HG03432 (cell line): ENCODE results near the gene ZNF473.

Source experiments
- ATAC-seq: cut with Tn5 transposase; IDR thresholded peaks from one replicate; pipeline ENCODE4 v1.9.1; 2021; ENCODE audit warnings: mild to moderate bottlenecking, moderate library complexity; ENCODE audit not compliant: unreplicated experiment

ZNF473 gene

GRCh38 chr19:50003254-50003788 lies 22.5 kb upstream of the ZNF473 start:
- ATAC-seq = no peak

- no peak for ATAC-seq
Observed at GRCh38 chr19:50003810-50004419, 21.9 kb upstream of the ZNF473 start.

- ATAC-seq = no peak
Observed at GRCh38 chr19:50005428-50005827, 20.4 kb upstream of the ZNF473 start.

- no peak for ATAC-seq
Observed at GRCh38 chr19:50007170-50007569, 18.6 kb upstream of the ZNF473 start.

GRCh38 chr19:50007947-50008346 lies 17.9 kb upstream of the ZNF473 start:
- ATAC-seq = no peak

- ATAC-seq = no peak
Observed at GRCh38 chr19:50008532-50008931, 17.3 kb upstream of the ZNF473 start.

- no peak for ATAC-seq
Observed at GRCh38 chr19:50016225-50016807, 9.5 kb upstream of the ZNF473 start.

GRCh38 chr19:50020481-50020880 lies 5.3 kb upstream of the ZNF473 start:
- no peak for ATAC-seq

- ATAC-seq = no peak
Observed at GRCh38 chr19:50022823-50023222, 3.0 kb upstream of the ZNF473 start.

- ATAC-seq = no peak
Observed at GRCh38 chr19:50024719-50025021, 1.1 kb upstream of the ZNF473 start.

GRCh38 chr19:50025022-50025793 lies 597 bp upstream of the ZNF473 start, which contains the start of gene VRK3:
Gene VRK3 (minus strand): TSS chr19:50025372. CDS start chr19:50016162, 9,210 bp downstream.
- ATAC-seq = peak; percentile 74

- ATAC-seq = no peak
Observed at GRCh38 chr19:50026550-50026906, 723 bp downstream of the ZNF473 start.

- ATAC-seq = no peak
Observed at GRCh38 chr19:50030225-50030624, 4.4 kb downstream of the ZNF473 start.

- ATAC-seq = no peak
Observed at GRCh38 chr19:50030937-50031336, 5.1 kb downstream of the ZNF473 start.

GRCh38 chr19:50036908-50037307 lies 11.1 kb downstream of the ZNF473 start:
- no peak for ATAC-seq

- ATAC-seq = no peak
Observed at GRCh38 chr19:50039968-50040367, 14.2 kb downstream of the ZNF473 start.

- no peak for ATAC-seq
Observed at GRCh38 chr19:50040967-50041366, 15.2 kb downstream of the ZNF473 start.

- ATAC-seq = no peak
Observed at GRCh38 chr19:50042363-50043024, 16.7 kb downstream of the ZNF473 start.

GRCh38 chr19:50043967-50044366 lies 18.2 kb downstream of the ZNF473 start:
- no peak for ATAC-seq

- ATAC-seq = no peak
Observed at GRCh38 chr19:50044922-50045321, 19.1 kb downstream of the ZNF473 start.

GRCh38 chr19:50046649-50047503 lies 21.1 kb downstream of the ZNF473 start:
- ATAC-seq = no peak
